ENCODE data around the gene CECR2.
"Not testable (repeated sequence)": the region's sequence is repeated elsewhere in the genome, so short reads cannot be mapped to it uniquely, and the experiment has no call there.

The CECR2 gene

DNA sequence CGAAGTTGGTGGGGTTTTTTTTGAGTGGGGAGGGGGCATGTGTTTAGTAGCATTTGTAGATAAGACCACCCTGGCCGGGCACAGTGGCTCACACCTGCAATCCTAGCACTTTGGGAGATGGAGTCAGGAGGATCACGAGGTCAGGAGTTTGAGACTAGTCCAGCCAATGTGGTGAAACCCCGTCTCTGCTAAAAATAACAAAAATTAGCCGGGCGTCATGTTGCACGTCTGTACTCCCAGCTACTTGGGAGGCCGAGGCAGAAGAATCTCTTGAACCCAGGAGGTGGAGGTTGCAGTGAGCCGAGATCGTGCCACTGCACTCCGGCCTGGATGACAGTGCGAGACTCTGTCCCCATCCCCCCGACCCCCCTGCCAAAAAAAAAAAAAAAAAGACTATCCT lies 34.6 kb downstream of the CECR2 start:
- no peak for DNase-seq (ENCODE audit: low read depth)

DNA sequence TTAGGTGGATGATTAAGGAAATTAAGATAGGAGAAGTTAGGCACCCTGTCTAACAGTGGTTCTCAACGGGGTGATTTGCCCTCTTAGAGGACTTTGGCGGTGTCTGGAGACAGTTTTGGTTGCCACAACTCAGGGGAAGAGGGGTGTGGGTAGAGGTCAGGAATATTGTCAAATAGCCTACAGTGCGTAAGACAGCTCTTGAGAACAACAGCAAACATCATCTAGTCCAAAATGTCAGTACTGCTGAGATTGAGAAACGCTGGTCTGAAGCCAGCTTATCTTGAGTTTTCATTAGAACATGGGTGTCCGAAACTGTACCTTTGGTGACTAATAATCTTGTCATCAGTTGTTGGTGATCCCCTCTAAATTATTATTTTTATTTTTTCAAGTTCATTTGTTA lies 38.4 kb downstream of the CECR2 start:
- no peak for DNase-seq (ENCODE audit: low read depth)

DNA sequence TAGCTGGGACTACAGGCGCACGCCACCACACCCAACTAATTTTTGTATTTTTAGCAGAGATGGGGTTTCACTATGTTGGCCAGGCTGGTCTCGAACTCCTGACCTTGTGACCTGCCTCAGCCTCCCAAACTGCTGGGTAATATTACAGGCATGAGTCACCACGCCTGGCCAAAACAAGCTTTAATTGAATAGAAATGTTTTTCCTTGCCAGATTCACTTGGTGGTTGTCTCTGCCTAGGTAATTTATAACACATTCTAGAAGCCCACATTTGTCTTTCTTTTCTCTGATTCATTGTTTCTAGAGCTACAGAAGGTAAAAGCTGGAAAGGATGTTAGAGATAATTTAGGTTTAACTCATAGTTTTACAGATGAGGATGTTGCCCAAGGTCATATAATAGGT lies 41.3 kb downstream of the CECR2 start:
- DNase-seq (ENCODE audit: low read depth), result no peak

DNA sequence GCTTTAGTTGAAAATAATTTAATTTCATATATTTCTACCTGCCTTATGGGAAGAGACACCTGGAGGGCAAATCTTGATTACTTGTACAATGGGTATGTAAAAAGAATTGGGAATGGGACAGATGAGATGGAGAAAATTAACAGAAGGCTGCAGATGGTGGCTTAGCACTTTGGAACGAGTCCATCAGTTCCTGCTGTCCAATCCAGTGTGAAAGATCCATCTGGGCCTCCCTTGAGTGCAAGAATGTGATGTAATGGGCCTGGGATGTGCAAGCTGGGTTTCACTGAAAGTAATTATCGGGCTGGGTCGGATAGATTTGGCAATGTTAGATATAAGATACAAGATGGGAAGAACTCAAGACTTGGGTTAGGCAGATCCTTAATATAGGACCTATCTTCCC lies 42.0 kb downstream of the CECR2 start:
- DNase-seq (ENCODE audit: low read depth), result no peak

DNA sequence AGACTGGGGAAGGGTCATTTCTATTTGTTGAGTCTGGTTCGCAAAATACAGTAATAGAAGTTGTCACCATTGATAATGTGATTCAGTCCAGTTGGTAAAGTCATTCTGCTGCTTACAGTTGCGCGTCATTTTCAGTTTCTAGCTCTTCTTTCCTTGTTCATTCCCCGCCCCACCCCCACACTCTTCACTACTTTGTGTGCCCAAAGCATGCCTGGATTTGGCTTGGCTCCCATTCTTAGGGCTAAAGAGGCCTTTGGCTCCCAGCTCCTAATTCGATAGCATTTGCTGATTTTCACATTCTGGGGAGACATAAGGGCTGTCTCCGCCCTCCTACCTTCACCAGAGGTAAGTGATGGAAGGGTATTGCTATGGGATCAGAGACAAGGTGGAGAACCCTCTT lies 43.0 kb downstream of the CECR2 start:
- DNase-seq (ENCODE audit: low read depth), result no peak

DNA sequence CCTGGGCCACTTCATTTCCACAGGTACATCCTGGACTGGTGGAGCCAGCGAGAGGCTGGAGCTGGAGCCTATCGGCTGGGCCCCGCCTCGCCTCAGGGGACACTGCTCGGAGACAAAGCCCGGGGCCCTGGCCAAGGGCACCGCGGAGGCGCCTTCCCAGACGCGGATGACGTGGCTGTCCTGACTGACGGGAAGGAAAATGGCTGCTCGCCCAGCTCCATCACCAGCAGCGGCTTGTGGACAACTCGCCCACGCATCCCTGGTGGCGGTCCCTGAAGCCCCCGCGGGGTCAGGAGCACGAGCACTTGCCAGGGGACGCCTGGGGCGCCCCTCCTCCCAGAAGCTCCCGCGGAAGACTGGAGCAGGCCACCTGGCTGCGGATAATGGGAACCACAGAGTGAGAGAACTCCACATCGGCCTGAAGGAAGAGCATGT lies 49.6 kb downstream of the CECR2 start:
- DNase-seq (ENCODE audit: low read depth), result no peak

DNA sequence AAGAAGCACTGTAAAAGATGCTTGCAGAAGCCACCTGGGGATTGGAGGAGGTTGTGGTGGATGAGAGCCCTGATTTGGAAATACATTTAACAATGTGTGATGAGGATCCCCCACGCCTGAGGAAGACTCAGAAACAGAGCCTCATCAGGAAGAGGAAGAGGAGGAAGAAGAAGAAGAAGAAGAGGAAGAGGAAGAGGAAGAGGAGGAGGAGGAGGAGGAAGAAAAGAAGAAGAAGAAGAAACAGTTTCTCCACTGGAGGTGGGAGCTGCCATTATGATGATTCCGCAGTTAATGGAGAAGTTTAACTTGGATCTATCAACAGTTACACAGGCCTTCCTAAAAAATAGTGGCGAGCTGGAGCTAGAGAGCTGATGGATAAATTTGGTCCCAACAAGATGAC lies 50.1 kb downstream of the CECR2 start:
- DNase-seq (ENCODE audit: low read depth), result no peak

DNA sequence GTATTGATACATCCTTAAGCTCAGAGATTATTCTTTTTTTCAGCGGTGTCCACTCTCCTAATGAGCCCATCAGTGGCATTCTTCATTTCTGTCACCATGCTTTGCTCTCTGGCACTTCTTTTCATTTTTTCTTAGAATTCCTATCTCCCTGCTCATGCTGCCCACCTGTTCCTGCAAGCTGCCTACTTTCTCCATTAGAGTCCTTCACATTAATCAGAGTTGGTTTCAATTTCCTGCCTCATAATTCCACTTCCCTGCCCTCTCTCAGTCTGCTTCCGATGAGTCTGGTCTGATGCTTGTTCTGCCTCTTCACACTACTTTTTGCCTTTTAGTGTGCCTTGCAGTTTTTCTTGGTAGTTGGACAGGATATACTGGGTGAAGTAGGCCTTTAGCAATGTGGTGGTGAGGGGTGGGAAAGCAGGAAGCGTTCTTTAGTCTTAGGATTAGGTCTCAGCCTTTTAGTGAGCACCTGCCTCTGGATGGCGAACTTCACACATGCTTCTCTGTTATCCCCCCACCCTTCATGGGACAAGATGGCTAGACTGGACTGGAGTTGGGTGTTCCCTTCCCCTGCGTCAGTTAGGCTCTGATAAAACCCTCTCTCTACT lies 53.6 kb downstream of the CECR2 start:
- DNase-seq (ENCODE audit: low read depth), result no peak

DNA sequence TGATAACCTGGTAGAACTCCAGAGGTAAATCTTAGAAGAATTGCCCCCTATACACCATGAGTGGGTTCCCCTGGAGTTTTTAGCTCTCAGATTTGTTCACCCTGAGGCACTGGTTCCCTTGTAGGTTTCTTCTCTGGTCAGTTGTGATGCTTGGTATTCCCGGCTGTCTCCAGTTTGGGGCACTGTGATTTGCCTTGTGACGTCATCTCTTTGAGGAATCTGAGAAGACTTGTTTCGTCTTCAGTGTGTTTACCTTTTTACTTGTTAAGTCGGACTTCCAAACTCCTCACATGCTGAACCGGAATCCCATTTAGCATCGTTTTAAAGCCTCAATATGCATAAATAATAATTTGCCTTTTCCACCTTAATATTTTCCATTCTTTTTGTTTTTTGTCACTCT lies 54.4 kb downstream of the CECR2 start:
- DNase-seq (ENCODE audit: low read depth), result no peak

DNA sequence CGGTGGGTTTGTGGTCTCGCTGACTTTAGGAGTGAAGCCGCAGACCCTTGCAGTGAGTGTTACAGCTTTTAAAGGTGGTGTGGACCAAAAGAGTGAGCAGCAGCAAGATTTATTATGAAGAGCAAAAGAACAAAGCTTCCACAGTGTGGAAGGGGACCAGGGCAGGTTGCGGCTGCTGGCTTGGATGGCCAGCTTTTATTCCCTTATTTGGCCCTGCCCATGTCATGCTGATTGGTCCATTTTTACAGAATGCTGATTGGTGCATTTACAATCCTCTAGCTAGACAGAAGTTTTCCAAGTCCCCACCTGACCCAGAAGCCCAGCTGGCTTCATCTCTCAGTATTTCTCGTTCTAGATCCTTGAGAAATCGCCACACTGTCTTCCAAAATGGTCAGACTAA lies 58.3 kb downstream of the CECR2 start:
- DNase-seq (ENCODE audit: low read depth), result not testable (repeated sequence)

DNA sequence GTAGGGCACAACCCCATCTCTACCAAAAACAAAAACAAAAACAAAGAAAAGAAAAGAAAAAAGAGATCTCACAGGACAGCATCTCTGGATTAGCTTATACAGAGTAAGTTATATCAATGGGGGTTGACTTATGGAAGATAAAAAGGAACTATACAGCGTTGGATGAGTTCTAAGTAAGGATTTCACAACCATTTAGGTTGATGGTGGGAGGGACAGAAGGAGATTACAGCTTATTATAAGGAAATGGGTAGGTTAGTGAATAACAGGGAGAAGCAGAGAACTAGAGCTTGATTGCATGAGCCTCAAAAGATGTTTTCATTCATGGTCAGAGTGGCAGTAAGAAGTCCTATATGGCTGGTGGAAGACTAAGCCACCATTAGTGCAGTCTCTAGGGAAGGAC lies 60.3 kb downstream of the CECR2 start:
- no peak for DNase-seq (ENCODE audit: low read depth)

DNA sequence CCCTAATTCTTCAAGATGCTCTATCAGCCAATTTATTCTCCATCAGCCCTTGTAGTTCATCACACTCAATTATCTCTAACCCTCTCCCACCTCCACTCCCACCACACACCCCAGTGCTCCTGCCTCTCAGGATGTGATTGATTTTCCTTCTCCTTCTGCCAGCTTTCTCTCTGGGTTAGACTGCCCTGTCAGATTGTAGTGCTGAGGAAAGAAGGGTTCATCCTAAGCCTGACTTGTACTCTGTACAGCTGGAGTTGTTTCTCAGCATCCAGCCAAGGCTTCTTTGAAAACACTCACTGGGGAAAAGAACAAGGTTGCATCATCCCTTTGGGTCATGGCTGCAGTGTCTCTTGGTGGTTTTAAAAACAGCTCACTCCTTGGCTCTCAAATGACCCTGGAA lies 61.2 kb downstream of the CECR2 start:
- no peak for DNase-seq (ENCODE audit: low read depth)

DNA sequence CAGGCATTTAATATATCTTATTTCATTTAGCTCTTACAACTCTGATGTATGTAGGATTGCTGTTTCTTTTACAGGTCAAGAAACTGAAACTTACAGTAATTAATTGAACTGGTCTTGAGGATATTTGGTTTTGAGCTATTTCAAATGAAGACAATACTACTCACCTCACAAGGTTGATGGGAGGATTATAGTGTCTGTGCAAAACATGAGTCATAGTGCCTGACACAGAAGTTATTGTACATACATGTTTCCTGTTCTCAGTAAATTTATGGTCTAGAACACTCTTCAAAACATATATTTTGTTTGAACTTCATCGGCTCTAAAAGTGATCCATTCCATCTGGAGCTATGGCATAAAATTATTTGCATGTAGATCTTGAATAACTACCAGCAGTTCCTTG lies 61.9 kb downstream of the CECR2 start:
- DNase-seq (ENCODE audit: low read depth), result no peak

DNA sequence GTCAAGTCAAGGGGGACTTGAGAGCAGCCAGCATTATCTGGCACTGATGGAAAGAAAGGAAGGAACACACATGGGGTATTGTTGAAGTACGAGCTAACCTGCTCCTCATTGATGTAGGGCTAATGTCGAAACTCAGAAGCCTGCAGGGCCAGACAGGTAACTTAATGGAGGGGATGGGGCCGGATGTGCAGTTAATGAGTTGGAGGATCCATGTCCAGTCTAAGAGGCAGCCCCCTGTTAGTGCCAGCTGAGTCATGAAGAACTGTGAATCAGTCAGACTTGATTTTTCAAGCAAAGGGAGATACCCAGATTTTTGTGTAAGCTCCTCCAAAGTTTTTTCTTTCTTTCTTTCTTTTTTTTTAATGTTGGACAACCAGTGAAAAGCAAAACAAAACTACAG lies 65.6 kb downstream of the CECR2 start:
- DNase-seq (ENCODE audit: low read depth), result no peak

DNA sequence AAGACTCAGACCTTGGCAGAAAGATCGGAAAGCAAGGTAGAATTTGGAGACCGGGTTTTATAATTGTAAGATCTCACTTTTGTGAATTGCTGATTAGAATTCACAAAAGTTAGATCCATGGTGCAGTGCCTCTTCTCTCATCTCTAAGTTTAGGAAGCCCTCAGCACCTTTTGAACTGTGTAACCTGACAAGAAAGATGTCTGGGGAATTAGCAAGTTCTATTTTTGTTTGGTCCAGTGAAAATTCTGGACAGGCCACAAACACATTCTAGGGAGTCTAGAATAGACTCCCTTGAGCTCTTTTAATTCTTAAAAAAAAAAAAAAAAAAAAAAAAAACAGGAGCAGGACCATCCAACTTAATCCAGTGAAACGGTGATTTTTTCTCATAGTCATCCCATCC lies 66.1 kb downstream of the CECR2 start:
- no peak for DNase-seq (ENCODE audit: low read depth)

DNA sequence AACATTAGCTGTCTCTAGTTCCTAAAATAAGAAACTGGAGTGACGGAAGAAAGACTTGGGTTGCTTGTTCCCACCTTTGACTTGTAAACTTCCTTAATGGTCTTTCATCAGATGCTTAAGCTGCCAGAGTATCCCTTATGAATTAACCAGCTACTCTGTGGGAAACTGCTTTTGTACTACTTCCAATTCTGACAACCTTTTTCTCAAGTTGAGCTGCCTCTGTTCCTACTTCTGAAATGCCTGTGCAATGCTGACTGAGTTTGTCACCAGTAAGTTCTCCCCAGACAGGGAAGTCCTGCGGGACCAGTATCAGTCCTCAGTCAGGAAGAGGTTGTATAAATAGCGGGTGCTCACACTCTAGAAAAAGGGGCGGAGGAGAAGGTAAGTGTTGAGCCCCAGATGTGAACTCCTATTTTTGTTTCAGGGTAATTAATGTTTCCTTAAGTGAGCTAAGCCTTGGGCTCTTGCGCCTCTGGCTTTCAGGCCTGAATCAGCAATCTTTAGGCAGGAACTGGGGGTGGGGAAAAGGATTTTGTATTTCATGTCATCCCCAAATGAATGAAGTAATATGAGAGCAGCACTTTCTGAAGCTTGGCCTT lies 67.2 kb downstream of the CECR2 start:
- no peak for DNase-seq (ENCODE audit: low read depth)

DNA sequence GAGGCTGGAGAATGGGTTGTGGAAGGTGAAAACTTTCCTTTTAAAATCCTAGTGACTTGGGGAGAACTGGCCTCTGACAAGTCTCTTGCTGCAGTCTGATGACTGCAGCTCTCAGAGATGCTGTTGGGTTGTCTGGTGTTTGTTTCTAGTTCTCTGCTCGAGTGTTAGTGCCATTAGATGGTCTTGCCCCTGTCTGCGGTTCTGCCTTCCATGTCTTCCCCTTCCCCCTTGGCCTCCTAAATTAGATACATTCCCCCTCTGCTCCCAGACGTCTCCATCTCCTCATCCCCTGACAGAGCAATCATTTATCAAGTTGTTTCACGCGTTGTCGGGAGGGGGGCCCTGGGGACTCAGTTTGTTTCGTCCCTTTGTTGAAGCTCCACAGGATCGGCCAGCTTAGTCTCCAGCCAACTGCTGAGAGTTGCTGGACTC lies 67.7 kb downstream of the CECR2 start:
- no peak for DNase-seq (ENCODE audit: low read depth)

DNA sequence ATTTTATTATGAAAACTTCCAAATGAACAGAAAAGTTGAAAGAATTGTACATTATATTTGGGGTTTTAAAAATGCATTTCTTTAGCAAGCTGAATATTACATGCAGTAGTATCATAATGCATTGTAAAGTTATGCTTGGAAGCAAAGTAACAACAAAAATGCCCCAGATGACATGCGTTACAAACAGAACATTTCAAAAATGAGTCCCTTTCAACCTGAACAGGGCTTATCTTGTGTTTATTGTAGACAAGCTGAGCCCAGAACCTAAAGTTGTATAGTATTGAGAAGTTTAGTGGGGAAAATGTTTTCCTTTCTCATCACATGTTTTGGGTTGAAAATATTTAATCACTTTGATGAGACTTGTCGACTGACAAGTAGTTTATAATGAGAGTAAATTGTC lies 68.8 kb downstream of the CECR2 start:
- DNase-seq (ENCODE audit: low read depth), result no peak

DNA sequence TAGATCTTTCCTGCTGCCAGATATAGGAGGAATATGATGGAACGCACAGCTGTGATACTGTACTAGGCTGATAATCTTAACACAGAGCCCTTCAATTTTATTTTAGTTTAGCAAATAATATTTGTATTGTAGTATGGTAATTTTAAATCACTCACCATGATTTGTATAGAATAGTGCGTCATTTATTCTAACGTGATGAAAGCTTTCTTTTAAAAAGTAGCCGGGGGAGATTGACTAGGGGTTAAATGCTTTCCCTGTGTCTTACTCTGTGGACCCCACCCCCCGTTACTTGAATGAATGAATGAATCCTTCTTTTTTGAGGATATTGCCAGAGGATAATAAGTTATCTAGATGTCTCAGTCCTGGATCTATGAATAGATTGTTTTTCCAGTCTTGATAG lies 72.1 kb downstream of the CECR2 start:
- no peak for DNase-seq (ENCODE audit: low read depth)

DNA sequence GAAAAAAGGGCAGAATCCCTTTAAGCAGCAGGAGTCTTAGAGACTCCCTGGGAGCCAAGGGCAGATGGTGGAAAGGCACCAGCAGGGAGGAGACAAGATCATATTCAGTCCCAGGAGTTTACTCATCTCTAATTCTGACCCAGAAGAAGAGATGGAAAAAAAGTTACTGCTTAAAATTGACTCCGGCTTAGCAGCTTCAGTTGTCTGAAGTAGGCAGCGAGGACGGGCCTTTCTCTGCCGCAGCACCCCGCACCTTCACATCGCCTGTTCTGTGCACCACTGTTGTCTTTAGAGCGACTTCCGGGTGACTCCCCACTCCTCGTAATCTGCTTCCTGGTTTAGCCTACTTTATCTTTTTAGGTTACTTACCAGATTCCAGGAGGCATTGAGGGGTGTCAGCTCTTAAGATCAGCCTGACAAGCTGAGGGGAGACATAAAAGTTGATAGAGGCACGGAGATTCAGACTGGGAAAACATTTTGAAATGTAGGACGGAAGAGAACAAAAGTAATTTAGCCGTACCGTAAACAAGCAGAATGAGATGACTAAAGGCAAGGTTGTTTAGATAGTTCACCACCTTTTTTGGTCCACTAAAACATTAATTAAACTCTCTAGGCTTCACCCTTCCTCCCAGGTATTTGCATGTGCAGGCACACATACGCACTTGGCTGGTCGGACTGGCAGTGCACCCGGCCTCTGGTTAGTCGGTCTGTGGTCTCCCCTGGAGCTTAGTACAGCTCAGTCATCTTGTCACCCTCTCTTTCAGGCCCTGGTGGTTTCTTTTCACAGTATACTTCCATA lies 74.3 kb downstream of the CECR2 start:
- no peak for DNase-seq (ENCODE audit: low read depth)

DNA sequence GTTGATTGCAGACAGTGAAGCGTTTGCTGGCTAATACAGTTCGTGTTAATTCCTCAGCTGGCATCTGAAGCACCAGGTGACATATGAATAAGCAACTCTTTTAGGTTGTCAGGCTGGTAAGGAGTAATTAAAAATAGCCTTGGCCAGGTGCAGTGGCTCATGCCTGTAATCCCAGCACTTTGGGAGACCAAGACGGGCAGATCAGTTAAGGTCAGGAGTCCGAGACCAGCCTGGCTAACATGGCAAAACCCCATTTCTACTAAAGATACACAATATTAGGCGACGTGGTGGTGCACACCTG lies 74.9 kb downstream of the CECR2 start:
- no peak for DNase-seq (ENCODE audit: low read depth)

DNA sequence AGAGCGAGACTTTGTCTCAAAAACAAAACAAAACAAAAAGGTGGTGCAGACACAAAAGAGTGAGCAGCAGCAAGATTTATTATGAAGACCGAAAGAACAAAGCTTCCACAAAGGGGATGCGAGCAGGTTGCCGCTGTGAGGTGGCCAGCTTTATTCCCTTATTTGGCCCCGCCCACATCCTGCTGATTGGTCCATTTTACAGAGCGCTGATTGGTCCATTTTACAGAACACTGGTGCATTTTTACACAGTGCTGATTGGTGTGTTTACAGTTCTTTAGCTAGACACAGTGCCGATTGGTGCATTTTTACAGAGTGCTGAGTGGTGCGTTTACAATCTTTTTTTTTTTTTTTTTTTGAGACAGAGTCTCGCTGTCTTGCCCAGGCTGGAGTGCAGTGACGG lies 77.4 kb downstream of the CECR2 start:
- DNase-seq (ENCODE audit: low read depth), result no peak

DNA sequence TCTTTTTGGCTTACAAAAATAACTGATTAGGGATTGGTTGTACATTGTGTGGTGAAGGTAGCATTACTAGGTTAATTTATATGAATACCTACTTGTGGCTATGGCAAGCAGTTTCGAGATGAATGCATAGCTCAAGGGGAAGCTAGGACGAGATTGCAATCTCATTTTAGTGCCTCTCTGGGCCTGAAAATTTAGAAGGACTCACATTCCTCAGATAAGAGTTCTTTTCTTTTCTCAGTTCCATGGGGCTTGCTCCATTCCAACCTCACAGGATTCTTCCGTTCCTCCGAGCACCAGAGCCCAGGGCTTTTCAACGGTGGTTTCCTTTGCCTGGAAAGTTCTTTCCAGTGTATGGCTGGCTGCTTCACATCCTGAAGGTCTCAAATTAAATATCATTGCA lies 82.1 kb downstream of the CECR2 start:
- no peak for DNase-seq (ENCODE audit: low read depth)

DNA sequence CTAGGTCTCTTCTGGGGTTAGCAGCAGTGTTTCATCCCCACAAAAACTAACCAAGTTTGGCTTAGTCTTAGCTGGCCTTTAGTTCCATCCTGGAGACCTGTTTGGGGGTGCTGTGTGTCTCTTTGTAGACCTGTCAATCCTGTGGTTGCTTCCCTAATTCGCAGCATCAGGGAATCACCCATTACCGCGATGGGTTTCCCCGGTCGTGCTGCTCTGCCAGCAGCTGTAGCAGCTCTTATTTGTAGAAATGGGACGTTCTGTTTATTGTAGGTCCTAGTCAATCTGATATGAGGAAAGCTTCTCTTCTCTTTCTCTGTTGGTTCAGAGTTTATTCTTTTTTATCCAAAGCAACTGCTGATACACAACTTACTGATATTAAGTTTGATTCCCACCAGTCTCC lies 91.6 kb downstream of the CECR2 start:
- DNase-seq (ENCODE audit: low read depth), result no peak

Data from stimulated activated CD8-positive, alpha-beta memory T cell treated with anti-CD3 and anti-CD28 coated beads, Interleukin-12 subunit alpha, Interleukin-12 subunit beta, amount 100 ng/mL, for 1 hour (primary cell).